HepG2 (cell line): ENCODE data around the gene PDHX. TPM values are rescaled to one million over a fixed set of nuclear protein-coding genes. Genes with fewer than 3 reads are reported as not detected.

Experiments
- BRCA1 ChIP-seq: sonication (generic); formaldehyde crosslinking; IDR thresholded peaks from 2 replicates; pipeline ENCODE4 v1.4.0; 2020; ENCODE audit warnings: missing genetic modification reagents
- GABPB1 ChIP-seq: IDR thresholded peaks from 2 replicates; pipeline ENCODE4 v1.6.1; 2016; ENCODE audit warnings: mild to moderate bottlenecking, missing genetic modification reagents, moderate library complexity, missing compliant biosample characterization
- MATR3 ChIP-seq: sonication (generic); formaldehyde crosslinking; IDR thresholded peaks from 2 replicates; pipeline ENCODE4 v1.4.0; 2020; ENCODE audit warnings: missing genetic modification reagents
- MTF1 ChIP-seq: sonication (generic); formaldehyde crosslinking; IDR thresholded peaks from 2 replicates; pipeline ENCODE4 v1.5.0; 2020; ENCODE audit warnings: missing genetic modification reagents
- NFIC ChIP-seq: IDR thresholded peaks from 2 replicates; pipeline ENCODE4 v1.6.1; 2012; ENCODE audit warnings: mild to moderate bottlenecking, low read length, inconsistent platforms
- REXO4 ChIP-seq: sonication (generic); formaldehyde crosslinking; IDR thresholded peaks from 2 replicates; pipeline ENCODE4 v1.8.0; 2022; ENCODE audit warnings: missing genetic modification reagents, mild to moderate bottlenecking, borderline replicate concordance
- SRF ChIP-seq: IDR thresholded peaks from 2 replicates; pipeline ENCODE4 v1.6.1; 2011; ENCODE audit warnings: mild to moderate bottlenecking, low read depth, low read length, moderate library complexity
- THAP11 ChIP-seq: IDR thresholded peaks from 2 replicates; pipeline ENCODE4 v1.6.1; 2016; ENCODE audit warnings: missing biosample characterization, missing genetic modification reagents
- YY1 ChIP-seq: IDR thresholded peaks from 2 replicates; pipeline ENCODE4 v1.6.1; 2011; ENCODE audit warnings: low read length, low read depth, moderate library complexity, mild to moderate bottlenecking; ENCODE audit not compliant: insufficient read depth, insufficient replicate concordance
- ZNF10 ChIP-seq: sonication (generic); formaldehyde crosslinking; IDR thresholded peaks from 2 replicates; pipeline ENCODE4 v1.4.0; 2020; ENCODE audit warnings: mild to moderate bottlenecking, low read depth, missing genetic modification reagents, borderline replicate concordance
- ZNF17 ChIP-seq: sonication (generic); formaldehyde crosslinking; IDR thresholded peaks from 2 replicates; pipeline ENCODE4 v1.5.0; 2020; ENCODE audit warnings: mild to moderate bottlenecking, missing genetic modification reagents
- ZNF232 ChIP-seq: sonication (generic); formaldehyde crosslinking; IDR thresholded peaks from 2 replicates; pipeline ENCODE4 v1.4.0; 2020; ENCODE audit warnings: missing genetic modification reagents, borderline replicate concordance
- ZNF460 ChIP-seq: sonication (generic); formaldehyde crosslinking; IDR thresholded peaks from 2 replicates; pipeline ENCODE4 v1.5.1; 2020; ENCODE audit warnings: missing genetic modification reagents, mild to moderate bottlenecking, borderline replicate concordance
- ZNF670 ChIP-seq: sonication (generic); formaldehyde crosslinking; IDR thresholded peaks from 2 replicates; pipeline ENCODE4 v1.8.0; 2022; ENCODE audit warnings: mild to moderate bottlenecking, missing genetic modification reagents, borderline replicate concordance
- ZNF766 ChIP-seq: sonication (generic); formaldehyde crosslinking; IDR thresholded peaks from 2 replicates; pipeline ENCODE4 v1.5.0; 2020; ENCODE audit warnings: missing genetic modification reagents, borderline replicate concordance
- polyA plus RNA-seq, 8 experiments: library from polyadenylated mRNA; depleted of rRNA in 3 of 8; stranded (reverse) in 7 of 8; unstranded in 1 of 8; fragments of >200 nt; fragmentation: Illumina TruSeq in 4 of 8; extraction: Trizol in 4 of 8; gene quantifications; 2 replicates each; pipeline versions ENCODE4 v1.2.1 to v1.2.3, GENCODE V29; 2011 to 2016; ENCODE audit warnings: low read depth in 4 of 8, missing spikeins in 1 of 8, mixed read lengths in 1 of 8; ENCODE audit not compliant: insufficient read depth in 1 of 8
- total RNA-seq, 5 experiments: library from RNA; depleted of rRNA; stranded (reverse); fragments of >200 nt; fragmentation: Illumina TruSeq; extraction: Trizol; gene quantifications; 2 replicates each; pipeline ENCODE4 v1.2.3, GENCODE V29; 2016; ENCODE audit warnings: low read depth in 1 of 5
- TF ChIP-seq, protein P1 (sequence below): sonication (generic); formaldehyde crosslinking; IDR thresholded peaks from 2 replicates; pipeline ENCODE4 v1.5.0; 2020; ENCODE audit warnings: missing genetic modification reagents
- TF ChIP-seq, protein P2 (sequence below): sonication (generic); formaldehyde crosslinking; IDR thresholded peaks from 2 replicates; pipeline ENCODE4 v1.5.0; 2020; ENCODE audit warnings: mild to moderate bottlenecking, missing genetic modification reagents, borderline replicate concordance
- TF ChIP-seq, protein P3 (sequence below): sonication (generic); formaldehyde crosslinking; IDR thresholded peaks from 2 replicates; pipeline ENCODE4 v1.8.1; 2023; ENCODE audit warnings: mild to moderate bottlenecking, moderate library complexity, missing genetic modification reagents
- TF ChIP-seq, protein P4 (sequence below): IDR thresholded peaks from 2 replicates; pipeline ENCODE4 v1.6.1; 2016; ENCODE audit warnings: missing compliant biosample characterization, missing genetic modification reagents, borderline replicate concordance
- TF ChIP-seq, protein P5 (sequence below): sonication (generic); formaldehyde crosslinking; IDR thresholded peaks from 2 replicates; pipeline ENCODE4 v1.9.0; 2021; ENCODE audit warnings: missing genetic modification reagents, borderline replicate concordance

Gene PDHX
- total and polyA plus RNA-seq, 2 of the 13 experiments (the other 11 are each of a cell fraction or from before 2014, with no cell fraction given) = 41.0 to 73.8 TPM

DNA sequence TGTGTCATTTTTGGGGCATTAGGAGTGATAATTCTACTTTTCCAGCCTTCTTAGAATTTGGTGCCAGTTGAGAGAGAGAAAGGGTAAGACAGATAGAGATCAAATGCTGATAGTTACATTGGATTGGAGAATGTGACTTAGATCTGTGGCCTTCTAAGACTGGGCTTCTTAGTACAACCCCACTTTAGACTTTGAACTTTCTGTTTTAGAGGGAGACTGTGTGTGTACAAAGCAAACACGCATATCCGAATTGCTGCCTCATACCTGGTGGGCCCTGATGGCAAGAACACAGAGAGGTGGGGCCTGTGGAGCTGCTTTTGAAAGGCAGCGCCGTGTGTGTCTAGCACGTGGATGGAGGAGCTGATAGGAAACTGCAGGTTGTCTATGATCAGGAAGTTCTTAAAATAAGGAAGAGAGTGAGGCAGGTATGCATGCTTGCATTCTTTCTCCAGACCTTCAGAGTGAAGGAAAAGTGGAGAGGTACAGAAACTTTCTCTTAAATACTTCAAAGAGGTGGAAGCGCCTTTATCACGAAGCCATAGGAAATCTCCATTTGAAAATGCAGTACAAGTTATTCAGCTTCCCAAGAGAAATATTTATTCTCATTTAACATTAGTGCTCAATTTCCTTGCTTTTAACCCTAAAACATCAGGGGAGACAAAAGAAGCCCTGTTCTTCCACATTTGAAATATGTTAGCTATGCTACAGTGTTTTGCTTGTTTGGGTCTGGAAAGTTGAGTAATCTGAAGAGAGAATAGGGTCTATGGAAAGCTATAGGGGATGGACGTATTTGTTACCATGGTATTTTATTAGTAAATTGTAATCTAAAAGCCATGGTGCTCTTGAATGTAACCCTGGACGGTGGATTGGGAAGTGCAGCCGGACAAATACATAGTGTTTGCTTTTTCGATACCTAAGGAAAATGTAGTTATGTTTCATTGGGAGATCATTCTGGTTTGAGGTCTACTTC, 13.7 kb downstream of the PDHX start (continued):
- TF ChIP-seq, protein P1, sequence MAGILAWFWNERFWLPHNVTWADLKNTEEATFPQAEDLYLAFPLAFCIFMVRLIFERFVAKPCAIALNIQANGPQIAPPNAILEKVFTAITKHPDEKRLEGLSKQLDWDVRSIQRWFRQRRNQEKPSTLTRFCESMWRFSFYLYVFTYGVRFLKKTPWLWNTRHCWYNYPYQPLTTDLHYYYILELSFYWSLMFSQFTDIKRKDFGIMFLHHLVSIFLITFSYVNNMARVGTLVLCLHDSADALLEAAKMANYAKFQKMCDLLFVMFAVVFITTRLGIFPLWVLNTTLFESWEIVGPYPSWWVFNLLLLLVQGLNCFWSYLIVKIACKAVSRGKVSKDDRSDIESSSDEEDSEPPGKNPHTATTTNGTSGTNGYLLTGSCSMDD (CRISPR knock-in tag) = no peak
- peak; percentile 47 for TF ChIP-seq NFIC
- no peak for TF ChIP-seq YY1
- TF ChIP-seq GABPB1 (CRISPR knock-in tag) = peak; percentile 33; the same call in 1 of the 2 replicates
- TF ChIP-seq MTF1 (CRISPR knock-in tag) = no peak
- TF ChIP-seq, protein P2, sequence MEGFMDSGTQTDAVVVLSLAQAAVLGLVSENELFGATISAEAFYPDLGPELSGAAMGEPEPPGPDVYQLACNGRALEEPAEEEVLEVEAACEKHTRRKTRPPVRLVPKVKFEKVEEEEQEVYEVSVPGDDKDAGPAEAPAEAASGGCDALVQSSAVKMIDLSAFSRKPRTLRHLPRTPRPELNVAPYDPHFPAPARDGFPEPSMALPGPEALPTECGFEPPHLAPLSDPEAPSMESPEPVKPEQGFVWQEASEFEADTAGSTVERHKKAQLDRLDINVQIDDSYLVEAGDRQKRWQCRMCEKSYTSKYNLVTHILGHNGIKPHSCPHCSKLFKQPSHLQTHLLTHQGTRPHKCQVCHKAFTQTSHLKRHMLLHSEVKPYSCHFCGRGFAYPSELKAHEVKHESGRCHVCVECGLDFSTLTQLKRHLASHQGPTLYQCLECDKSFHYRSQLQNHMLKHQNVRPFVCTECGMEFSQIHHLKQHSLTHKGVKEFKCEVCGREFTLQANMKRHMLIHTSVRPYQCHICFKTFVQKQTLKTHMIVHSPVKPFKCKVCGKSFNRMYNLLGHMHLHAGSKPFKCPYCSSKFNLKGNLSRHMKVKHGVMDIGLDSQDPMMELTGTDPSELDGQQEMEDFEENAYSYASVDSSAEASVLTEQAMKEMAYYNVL = peak; percentile 74; the same call in 1 of the 2 replicates
- TF ChIP-seq ZNF232 (CRISPR knock-in tag) = peak; percentile 90; the same call in 1 of the 2 replicates
- TF ChIP-seq, protein P3, sequence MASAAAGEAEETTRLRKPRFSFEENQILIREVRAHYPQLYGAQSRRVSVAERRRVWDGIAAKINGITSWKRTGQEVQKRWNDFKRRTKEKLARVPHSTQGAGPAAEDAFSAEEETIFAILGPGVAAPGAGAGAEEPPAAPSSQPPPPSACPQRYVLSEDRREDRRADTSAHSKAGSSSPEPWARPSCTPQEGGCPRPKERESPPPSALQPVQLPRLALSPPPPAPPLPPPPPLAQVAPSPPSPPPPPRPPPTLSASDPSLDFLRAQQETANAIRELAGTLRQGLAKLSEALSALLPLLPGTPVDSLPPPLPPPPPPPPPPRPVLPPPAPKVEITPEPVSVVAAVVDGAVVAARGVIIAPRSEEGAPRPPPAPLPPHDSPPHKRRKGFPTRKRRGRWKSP (CRISPR knock-in tag) = peak; percentile 85; the same call in 1 of the 2 replicates
- peak; percentile 35; the same call in 1 of the 2 replicates for TF ChIP-seq SRF
- TF ChIP-seq BRCA1 = peak; percentile 31; the same call in 1 of the 2 replicates
- TF ChIP-seq ZNF17 (CRISPR knock-in tag) = no peak
- TF ChIP-seq THAP11 (CRISPR knock-in tag) = peak; percentile 44; the same call in 1 of the 2 replicates
- no peak for TF ChIP-seq ZNF460 (CRISPR knock-in tag)
- TF ChIP-seq REXO4 (CRISPR knock-in tag) = no peak
- TF ChIP-seq MATR3 (CRISPR knock-in tag) = no peak
- peak; percentile 86; the same call in 1 of the 2 replicates for TF ChIP-seq ZNF766 (CRISPR knock-in tag)
- TF ChIP-seq ZNF10 (CRISPR knock-in tag) = no peak
- TF ChIP-seq ZNF670 (CRISPR knock-in tag) = no peak
- TF ChIP-seq, protein P4, sequence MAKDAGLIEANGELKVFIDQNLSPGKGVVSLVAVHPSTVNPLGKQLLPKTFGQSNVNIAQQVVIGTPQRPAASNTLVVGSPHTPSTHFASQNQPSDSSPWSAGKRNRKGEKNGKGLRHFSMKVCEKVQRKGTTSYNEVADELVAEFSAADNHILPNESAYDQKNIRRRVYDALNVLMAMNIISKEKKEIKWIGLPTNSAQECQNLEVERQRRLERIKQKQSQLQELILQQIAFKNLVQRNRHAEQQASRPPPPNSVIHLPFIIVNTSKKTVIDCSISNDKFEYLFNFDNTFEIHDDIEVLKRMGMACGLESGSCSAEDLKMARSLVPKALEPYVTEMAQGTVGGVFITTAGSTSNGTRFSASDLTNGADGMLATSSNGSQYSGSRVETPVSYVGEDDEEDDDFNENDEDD (CRISPR knock-in tag) = peak; percentile 96
- TF ChIP-seq, protein P5, sequence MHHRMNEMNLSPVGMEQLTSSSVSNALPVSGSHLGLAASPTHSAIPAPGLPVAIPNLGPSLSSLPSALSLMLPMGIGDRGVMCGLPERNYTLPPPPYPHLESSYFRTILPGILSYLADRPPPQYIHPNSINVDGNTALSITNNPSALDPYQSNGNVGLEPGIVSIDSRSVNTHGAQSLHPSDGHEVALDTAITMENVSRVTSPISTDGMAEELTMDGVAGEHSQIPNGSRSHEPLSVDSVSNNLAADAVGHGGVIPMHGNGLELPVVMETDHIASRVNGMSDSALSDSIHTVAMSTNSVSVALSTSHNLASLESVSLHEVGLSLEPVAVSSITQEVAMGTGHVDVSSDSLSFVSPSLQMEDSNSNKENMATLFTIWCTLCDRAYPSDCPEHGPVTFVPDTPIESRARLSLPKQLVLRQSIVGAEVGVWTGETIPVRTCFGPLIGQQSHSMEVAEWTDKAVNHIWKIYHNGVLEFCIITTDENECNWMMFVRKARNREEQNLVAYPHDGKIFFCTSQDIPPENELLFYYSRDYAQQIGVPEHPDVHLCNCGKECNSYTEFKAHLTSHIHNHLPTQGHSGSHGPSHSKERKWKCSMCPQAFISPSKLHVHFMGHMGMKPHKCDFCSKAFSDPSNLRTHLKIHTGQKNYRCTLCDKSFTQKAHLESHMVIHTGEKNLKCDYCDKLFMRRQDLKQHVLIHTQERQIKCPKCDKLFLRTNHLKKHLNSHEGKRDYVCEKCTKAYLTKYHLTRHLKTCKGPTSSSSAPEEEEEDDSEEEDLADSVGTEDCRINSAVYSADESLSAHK (CRISPR knock-in tag) = 0 out of 2 replicates have a peak, but pooled peaks have one; percentile 74
